Epithelial cell of proximal tubule (primary cell): Measurements from ENCODE around the gene CXXC4. TPM values are rescaled to one million over a fixed set of nuclear protein-coding genes. Genes with fewer than 3 reads are reported as not detected.

Experiments
- DNase-seq: peaks from one replicate; pipeline ENCODE4 v3.0.0-alpha.2; 2011; ENCODE audit warnings: low read depth
- H3K4me3 ChIP-seq: 2 replicates; pipeline ENCODE4 v1.5.1; 2011; ENCODE audit warnings: low read depth, mild to moderate bottlenecking, low read length
- total RNA-seq: library from RNA; depleted of rRNA; stranded (reverse); fragments of >200 nt; gene quantifications from 2 replicates; pipeline ENCODE4 v1.2.3, GENCODE V29; 2015
- TF ChIP-seq, protein P1 (sequence below): conservative IDR thresholded peaks from 2 replicates; pipeline ENCODE4 v1.5.1; 2012; ENCODE audit warnings: low read depth, mild to moderate bottlenecking, low read length

Gene CXXC4
- total RNA-seq, 1 donor from 2014 or later = 0.29 TPM

DNA sequence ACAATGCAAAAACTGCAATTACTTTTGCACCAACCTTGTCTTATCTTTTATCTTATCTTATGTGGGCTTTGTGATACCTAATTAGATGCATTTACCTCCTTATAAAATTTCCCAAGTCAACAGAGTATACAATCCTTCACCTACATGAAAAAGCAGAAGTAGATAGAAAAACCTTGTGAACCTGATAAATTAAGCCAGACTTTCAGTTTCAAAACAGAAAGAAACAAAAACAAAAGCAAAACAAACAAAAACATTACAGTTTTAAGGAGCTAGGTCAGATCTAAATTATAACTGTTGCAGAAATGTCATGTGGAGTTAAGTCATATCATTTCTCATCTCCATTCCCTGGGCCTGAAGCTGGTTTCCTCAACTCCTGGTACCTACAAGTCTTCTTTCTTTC is 24.9 kb upstream of the CXXC4 start:
- H3K4me3 ChIP-seq = no peak overlapping the region
- no peak for DNase-seq
- TF ChIP-seq, protein P1, sequence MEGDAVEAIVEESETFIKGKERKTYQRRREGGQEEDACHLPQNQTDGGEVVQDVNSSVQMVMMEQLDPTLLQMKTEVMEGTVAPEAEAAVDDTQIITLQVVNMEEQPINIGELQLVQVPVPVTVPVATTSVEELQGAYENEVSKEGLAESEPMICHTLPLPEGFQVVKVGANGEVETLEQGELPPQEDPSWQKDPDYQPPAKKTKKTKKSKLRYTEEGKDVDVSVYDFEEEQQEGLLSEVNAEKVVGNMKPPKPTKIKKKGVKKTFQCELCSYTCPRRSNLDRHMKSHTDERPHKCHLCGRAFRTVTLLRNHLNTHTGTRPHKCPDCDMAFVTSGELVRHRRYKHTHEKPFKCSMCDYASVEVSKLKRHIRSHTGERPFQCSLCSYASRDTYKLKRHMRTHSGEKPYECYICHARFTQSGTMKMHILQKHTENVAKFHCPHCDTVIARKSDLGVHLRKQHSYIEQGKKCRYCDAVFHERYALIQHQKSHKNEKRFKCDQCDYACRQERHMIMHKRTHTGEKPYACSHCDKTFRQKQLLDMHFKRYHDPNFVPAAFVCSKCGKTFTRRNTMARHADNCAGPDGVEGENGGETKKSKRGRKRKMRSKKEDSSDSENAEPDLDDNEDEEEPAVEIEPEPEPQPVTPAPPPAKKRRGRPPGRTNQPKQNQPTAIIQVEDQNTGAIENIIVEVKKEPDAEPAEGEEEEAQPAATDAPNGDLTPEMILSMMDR = no peak

DNA sequence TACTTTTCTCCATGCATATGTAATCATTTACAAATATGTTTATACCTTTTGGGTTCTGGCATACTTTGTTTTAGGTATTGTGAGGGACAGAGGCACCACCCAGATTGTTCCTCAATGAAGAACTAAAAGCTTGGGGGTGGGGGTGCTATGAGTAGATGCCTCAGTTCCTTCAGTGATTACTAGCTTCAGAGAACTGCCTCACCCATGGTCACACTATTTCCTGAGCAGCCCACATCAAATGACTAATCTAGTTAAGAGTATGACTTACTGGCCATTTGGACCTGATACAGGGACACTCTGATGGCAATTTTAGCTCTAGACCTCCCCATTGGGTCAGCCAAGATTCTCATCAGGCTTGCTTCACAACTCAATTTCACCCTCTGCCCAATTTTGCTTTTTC is 22.2 kb upstream of the CXXC4 start:
- no peak for DNase-seq
- no peak overlapping the region for H3K4me3 ChIP-seq
- TF ChIP-seq, protein P1 = no peak

DNA sequence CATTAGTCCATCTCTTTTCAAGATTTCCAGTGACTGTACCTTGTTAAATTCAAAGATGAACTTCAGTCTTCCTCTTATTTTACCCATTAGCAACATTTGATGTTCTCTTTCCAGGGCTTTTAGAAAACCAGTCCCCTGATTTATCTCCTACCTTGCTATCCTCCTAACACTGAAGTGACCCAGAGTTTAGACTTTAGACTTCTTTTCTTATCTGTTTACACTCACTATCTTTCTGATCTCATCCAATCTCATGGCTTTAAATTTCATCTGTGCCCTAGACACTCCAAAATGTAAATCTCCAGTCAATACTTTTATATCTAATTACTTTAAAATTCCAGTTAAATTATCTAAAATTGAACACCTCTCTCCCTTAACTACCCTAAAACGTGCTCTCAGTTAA is 13.5 kb upstream of the CXXC4 start:
- TF ChIP-seq, protein P1 = no peak
- no peak overlapping the region for H3K4me3 ChIP-seq
- no peak for DNase-seq

DNA sequence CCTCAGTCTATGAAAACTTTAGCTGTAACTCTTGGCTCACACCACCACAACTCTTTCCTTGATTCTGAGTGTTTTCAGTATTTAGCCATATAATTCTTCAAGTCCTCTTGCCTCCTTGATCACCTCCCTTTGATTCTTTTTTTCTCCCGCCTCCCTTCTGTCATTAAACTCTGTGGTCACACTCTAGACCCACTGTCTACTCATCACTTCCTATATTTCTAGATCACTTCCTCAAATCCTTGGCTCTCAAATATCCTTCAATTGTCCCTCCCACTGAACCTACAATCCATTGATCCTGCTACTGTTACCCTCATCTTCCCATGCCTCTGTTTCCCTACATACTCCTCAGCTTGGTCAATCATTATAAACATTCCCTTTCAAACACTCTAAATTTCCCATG is 12.4 kb upstream of the CXXC4 start:
- no peak overlapping the region for H3K4me3 ChIP-seq
- TF ChIP-seq, protein P1 = no peak
- no peak for DNase-seq

DNA sequence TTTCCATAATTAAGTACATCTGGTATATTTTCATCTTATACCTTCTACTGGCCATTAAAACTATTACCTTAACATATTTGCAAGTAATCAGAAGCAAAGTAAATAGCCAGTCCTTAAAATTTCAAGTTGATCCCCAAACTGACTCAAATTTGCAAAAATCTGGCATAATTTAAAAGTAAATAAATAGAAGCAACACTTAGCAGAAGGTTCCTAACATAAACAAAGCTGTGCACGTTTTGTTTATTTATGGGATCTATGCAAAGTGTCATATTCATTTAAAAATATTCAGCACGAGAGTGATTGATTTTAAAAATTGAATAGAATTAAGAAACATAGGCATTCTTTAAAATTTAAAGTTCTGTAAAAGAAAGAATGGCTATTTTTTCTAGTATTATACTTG is 9.8 kb upstream of the CXXC4 start:
- TF ChIP-seq, protein P1 = no peak
- no peak for DNase-seq
- H3K4me3 ChIP-seq = no peak overlapping the region

DNA sequence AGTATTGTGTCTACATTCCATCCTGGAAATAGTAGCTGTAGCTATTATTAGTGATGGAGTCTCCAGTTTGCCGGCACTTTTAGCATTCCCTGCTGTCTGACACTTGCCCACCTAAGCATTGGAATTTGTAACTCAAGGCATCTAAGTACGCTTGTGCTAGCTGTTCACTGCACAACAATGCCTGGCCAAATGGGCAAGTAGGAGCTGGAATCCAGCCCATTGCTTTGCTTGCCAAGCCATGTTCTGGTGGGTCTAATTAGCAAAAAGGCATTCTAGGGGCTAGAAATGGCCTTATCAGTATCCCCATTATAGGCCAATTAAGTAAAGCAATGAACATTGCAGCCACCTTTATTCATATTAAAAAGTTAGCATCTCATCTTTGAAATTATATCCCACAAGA is 7.8 kb upstream of the CXXC4 start:
- no peak for DNase-seq
- no peak overlapping the region for H3K4me3 ChIP-seq
- TF ChIP-seq, protein P1 = no peak

DNA sequence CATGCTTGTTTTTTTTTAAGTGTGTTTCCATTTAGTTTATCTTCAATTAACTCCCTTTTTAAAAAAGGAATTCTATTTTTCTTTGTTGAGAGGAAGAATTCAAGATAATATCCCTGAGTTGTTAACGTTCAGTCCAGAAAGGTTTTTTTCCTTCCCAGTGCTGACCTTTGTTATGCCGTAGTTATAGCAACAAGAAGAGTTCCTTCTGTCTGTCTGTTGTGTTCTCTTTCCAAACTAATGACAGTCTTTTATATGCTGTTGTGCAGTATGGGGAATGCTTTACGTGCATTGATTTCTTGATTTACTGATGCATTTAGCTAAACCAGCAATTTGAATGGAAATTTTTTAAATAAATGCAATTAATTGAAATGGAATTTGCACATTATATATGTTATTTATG is 6.6 kb upstream of the CXXC4 start:
- DNase-seq = no peak
- TF ChIP-seq, protein P1 = no peak
- no peak overlapping the region for H3K4me3 ChIP-seq
